HL-60 (cell line): ENCODE measurements around the gene PTPRM.

Source experiments
- POLR2AphosphoS5 ChIP-seq: IDR thresholded peaks from 2 replicates; pipeline ENCODE4 v1.6.1; 2012; ENCODE audit warnings: low read depth
- SPI1 ChIP-seq: IDR thresholded peaks from 2 replicates; pipeline ENCODE4 v1.6.1; 2012; ENCODE audit warnings: low read depth, mild to moderate bottlenecking, borderline replicate concordance
- TF ChIP-seq, protein P1 (sequence below): IDR thresholded peaks from one replicate; pipeline ENCODE4 v1.5.1; 2011; ENCODE audit warnings: low read length, control low read depth, inconsistent platforms; ENCODE audit not compliant: insufficient read depth

GRCh38 chr18:7946734-7947377, 379.7 kb downstream of the PTPRM start:
- TF ChIP-seq, protein P1, sequence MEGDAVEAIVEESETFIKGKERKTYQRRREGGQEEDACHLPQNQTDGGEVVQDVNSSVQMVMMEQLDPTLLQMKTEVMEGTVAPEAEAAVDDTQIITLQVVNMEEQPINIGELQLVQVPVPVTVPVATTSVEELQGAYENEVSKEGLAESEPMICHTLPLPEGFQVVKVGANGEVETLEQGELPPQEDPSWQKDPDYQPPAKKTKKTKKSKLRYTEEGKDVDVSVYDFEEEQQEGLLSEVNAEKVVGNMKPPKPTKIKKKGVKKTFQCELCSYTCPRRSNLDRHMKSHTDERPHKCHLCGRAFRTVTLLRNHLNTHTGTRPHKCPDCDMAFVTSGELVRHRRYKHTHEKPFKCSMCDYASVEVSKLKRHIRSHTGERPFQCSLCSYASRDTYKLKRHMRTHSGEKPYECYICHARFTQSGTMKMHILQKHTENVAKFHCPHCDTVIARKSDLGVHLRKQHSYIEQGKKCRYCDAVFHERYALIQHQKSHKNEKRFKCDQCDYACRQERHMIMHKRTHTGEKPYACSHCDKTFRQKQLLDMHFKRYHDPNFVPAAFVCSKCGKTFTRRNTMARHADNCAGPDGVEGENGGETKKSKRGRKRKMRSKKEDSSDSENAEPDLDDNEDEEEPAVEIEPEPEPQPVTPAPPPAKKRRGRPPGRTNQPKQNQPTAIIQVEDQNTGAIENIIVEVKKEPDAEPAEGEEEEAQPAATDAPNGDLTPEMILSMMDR = no peak
- no peak for TF ChIP-seq POLR2AphosphoS5
- no peak for TF ChIP-seq SPI1
